Measurements from ENCODE around the gene TSSC4. TPM values are rescaled to one million over a fixed set of nuclear protein-coding genes. Genes with fewer than 3 reads are reported as not detected.
A peak's percentile ranks its signal among the peaks of the same experiment; 100 is the strongest.

Gene TSSC4
- total RNA-seq, 1 donor from 2014 or later = 37.6 TPM

GRCh38 chr11:2425506-2425905 is 25.0 kb downstream of the TSSC4 start:
- intact Hi-C loops (cut with DNase I) = loop anchor here (5.0 to 10.0 kb wide), 2 partner anchors 102 to 469 kb away; no protein-coding TSS in a partner anchor

GRCh38 chr11:2426221-2426620 is 25.7 kb downstream of the TSSC4 start:
- TF ChIP-seq POLR2AphosphoS5 (IDR thresholded peaks at IDR 0.05; ENCODE audit: insufficient read depth in 1 of 2, low read depth in 1 of 2) (no peak), POLR2A (IDR thresholded peaks at IDR 0.05) (no peak), CTCF (IDR thresholded peaks at IDR 0.05) (no peak)
- H3K27ac ChIP-seq = no peak overlapping the region
- H3K9me3 ChIP-seq = no peaks in the 10 kb centered on the region
- H3K4me1 ChIP-seq = no peaks in the 10 kb centered on the region
- no peaks in the 10 kb centered on the region for H3K36me3 ChIP-seq
- H3K4me3 ChIP-seq = no peak overlapping the region
- no peak for DNase-seq (ENCODE audit: extremely low spot score in 2 of 2)
- no peaks in the 10 kb centered on the region for H3K27me3 ChIP-seq
- intact Hi-C loops (cut with DNase I) = loop anchor here (5.0 to 10.0 kb wide), 2 partner anchors 101 to 469 kb away; no protein-coding TSS in a partner anchor

More at GRCh38 chr11:2425506-2425905, 25.0 kb downstream of the TSSC4 start:
- Histone ChIP-seq H3K4me1 (peaks cover 5% of the 10 kb centered on the region), H3K36me3 (no peaks in the 10 kb centered on the region), H3K27ac (no peak overlapping the region), H3K27me3 (no peaks in the 10 kb centered on the region), H3K9me3 (no peaks in the 10 kb centered on the region), H3K4me3 (no peak overlapping the region)
- TF ChIP-seq CTCF (IDR thresholded peaks at IDR 0.05) (no peak), POLR2A (IDR thresholded peaks at IDR 0.05) (no peak), POLR2AphosphoS5 (IDR thresholded peaks at IDR 0.05; ENCODE audit: insufficient read depth in 1 of 2, low read depth in 1 of 2) (no peak)
- DNase-seq (ENCODE audit: extremely low spot score in 2 of 2) = no peak

GRCh38 chr11:2426826-2427521 is 26.4 kb downstream of the TSSC4 start:
- no peak for DNase-seq (ENCODE audit: extremely low spot score in 2 of 2)
- Histone ChIP-seq H3K36me3 (no peaks in the 10 kb centered on the region), H3K27ac (no peak overlapping the region), H3K9me3 (no peaks in the 10 kb centered on the region), H3K27me3 (no peaks in the 10 kb centered on the region), H3K4me3 (no peak overlapping the region), H3K4me1 (no peaks in the 10 kb centered on the region)
- intact Hi-C loops (cut with DNase I) = loop anchor here (5.0 to 10.0 kb wide), 2 partner anchors 100 to 468 kb away; no protein-coding TSS in a partner anchor
- no peak for TF ChIP-seq POLR2A (IDR thresholded peaks at IDR 0.05)
- no peak for TF ChIP-seq POLR2AphosphoS5 (IDR thresholded peaks at IDR 0.05; ENCODE audit: insufficient read depth in 1 of 2, low read depth in 1 of 2)
- no peak for TF ChIP-seq CTCF (IDR thresholded peaks at IDR 0.05)

GRCh38 chr11:2427721-2428321 is 27.3 kb downstream of the TSSC4 start:
- H3K36me3 ChIP-seq = no peaks in the 10 kb centered on the region
- intact Hi-C loops (cut with DNase I) = loop anchor here (5.0 to 10.0 kb wide), 2 partner anchors 99 to 467 kb away; no protein-coding TSS in a partner anchor
- no peaks in the 10 kb centered on the region for H3K27me3 ChIP-seq
- no peak for TF ChIP-seq POLR2A (IDR thresholded peaks at IDR 0.05)
- H3K27ac ChIP-seq = no peak overlapping the region
- H3K9me3 ChIP-seq = no peaks in the 10 kb centered on the region
- no peak for DNase-seq (ENCODE audit: extremely low spot score in 2 of 2)
- H3K4me1 ChIP-seq = no peaks in the 10 kb centered on the region
- no peak overlapping the region for H3K4me3 ChIP-seq

GRCh38 chr11:2428322-2428795 is 27.8 kb downstream of the TSSC4 start:
- H3K36me3 ChIP-seq = no peaks in the 10 kb centered on the region
- intact Hi-C loops (cut with DNase I) = loop anchor here (5.0 to 10.0 kb wide), 2 partner anchors 99 to 466 kb away; no protein-coding TSS in a partner anchor
- no peak overlapping the region for H3K27ac ChIP-seq
- no peak for DNase-seq (ENCODE audit: extremely low spot score in 2 of 2)
- H3K9me3 ChIP-seq = no peaks in the 10 kb centered on the region
- no peak overlapping the region for H3K4me3 ChIP-seq
- H3K27me3 ChIP-seq = no peaks in the 10 kb centered on the region
- TF ChIP-seq POLR2AphosphoS5 (IDR thresholded peaks at IDR 0.05; ENCODE audit: insufficient read depth in 1 of 2, low read depth in 1 of 2) = no peak
- TF ChIP-seq CTCF (IDR thresholded peaks at IDR 0.05) = peak; percentile 57 to 77 (median 68)
- TF ChIP-seq POLR2A (IDR thresholded peaks at IDR 0.05) = no peak
- no peaks in the 10 kb centered on the region for H3K4me1 ChIP-seq
